Trophoblast cell (in vitro differentiated cells and primary cell): Measurements from ENCODE around the gene NLK.
A peak's percentile ranks its signal among the peaks of the same experiment; 100 is the strongest.

Experiments
- DNase-seq, 2 donors: peaks; one replicate each; pipeline ENCODE4 v3.0.0-alpha.2; 2016
- H2AFZ ChIP-seq: 2 replicates; pipeline ENCODE4 v1.6.1; 2013; ENCODE audit warnings: low read length, moderate library complexity, mild to moderate bottlenecking; ENCODE audit not compliant: insufficient read depth, poor library complexity
- H2AK5ac ChIP-seq: 2 replicates; pipeline ENCODE4 v1.6.1; 2013; ENCODE audit warnings: mild to moderate bottlenecking, low read length
- H2BK120ac ChIP-seq: 2 replicates; pipeline ENCODE4 v1.6.1; 2013; ENCODE audit warnings: low read length, mild to moderate bottlenecking, moderate library complexity; ENCODE audit not compliant: insufficient read depth, poor library complexity
- H2BK12ac ChIP-seq: 2 replicates; pipeline ENCODE4 v1.6.1; 2013; ENCODE audit warnings: mild to moderate bottlenecking, low read length, moderate library complexity
- H2BK5ac ChIP-seq: 2 replicates; pipeline ENCODE4 v1.6.1; 2013; ENCODE audit warnings: low read length, low read depth, moderate library complexity, mild to moderate bottlenecking; ENCODE audit not compliant: poor library complexity
- H3K14ac ChIP-seq: 2 replicates; pipeline ENCODE4 v1.6.1; 2013; ENCODE audit warnings: mild to moderate bottlenecking, low read length
- H3K18ac ChIP-seq: 2 replicates; pipeline ENCODE4 v1.6.1; 2013; ENCODE audit warnings: mild to moderate bottlenecking, low read length
- H3K23ac ChIP-seq: 2 replicates; pipeline ENCODE4 v1.6.1; 2013; ENCODE audit warnings: low read length
- H3K27ac ChIP-seq: 2 replicates; pipeline ENCODE4 v1.5.1; 2013; ENCODE audit warnings: low read depth, mild to moderate bottlenecking, inconsistent platforms, low read length, moderate library complexity
- H3K27me3 ChIP-seq: 2 replicates; pipeline ENCODE4 v1.6.1; 2013; ENCODE audit warnings: inconsistent platforms, mild to moderate bottlenecking, low read length, moderate library complexity; ENCODE audit not compliant: insufficient read depth
- H3K36me3 ChIP-seq, 2 experiments: 1 replicate in 1 of 2; 2 replicates in 1 of 2; pipeline ENCODE4 v1.6.1; 2013; ENCODE audit warnings: low read length in 2 of 2, mild to moderate bottlenecking in 2 of 2, moderate library complexity in 1 of 2; ENCODE audit not compliant: insufficient read depth in 2 of 2, control insufficient read depth in 1 of 2
- H3K4ac ChIP-seq: 2 replicates; pipeline ENCODE4 v1.6.1; 2013; ENCODE audit warnings: low read depth, mild to moderate bottlenecking, low read length, moderate library complexity
- H3K4me1 ChIP-seq, 2 experiments: 1 replicate in 1 of 2; 2 replicates in 1 of 2; pipeline ENCODE4 v1.6.1; 2013; ENCODE audit warnings: low read length in 2 of 2, mild to moderate bottlenecking in 2 of 2, moderate library complexity in 1 of 2; ENCODE audit not compliant: insufficient read depth in 2 of 2, control insufficient read depth in 1 of 2
- H3K4me2 ChIP-seq: 2 replicates; pipeline ENCODE4 v1.6.1; 2013; ENCODE audit warnings: inconsistent platforms, mild to moderate bottlenecking, low read length, moderate library complexity
- H3K4me3 ChIP-seq: 2 replicates; pipeline ENCODE4 v1.5.1; 2013; ENCODE audit warnings: mild to moderate bottlenecking, low read depth, low read length, inconsistent platforms
- H3K79me1 ChIP-seq: one replicate; pipeline ENCODE4 v1.6.1; 2013; ENCODE audit warnings: low read length
- H3K79me2 ChIP-seq: 2 replicates; pipeline ENCODE4 v1.6.1; 2013; ENCODE audit warnings: low read length, mild to moderate bottlenecking; ENCODE audit not compliant: control insufficient read depth, insufficient read depth, poor library complexity
- H3K9ac ChIP-seq: 2 replicates; pipeline ENCODE4 v1.6.1; 2013; ENCODE audit warnings: mild to moderate bottlenecking, low read length
- H3K9me3 ChIP-seq: 2 replicates; pipeline ENCODE4 v1.6.1; 2013; ENCODE audit warnings: low read depth, mild to moderate bottlenecking, control low read depth, inconsistent platforms, low read length; ENCODE audit not compliant: insufficient read depth
- H4K12ac ChIP-seq: 2 replicates; pipeline ENCODE4 v1.6.1; 2013; ENCODE audit warnings: low read depth, mild to moderate bottlenecking, low read length, moderate library complexity
- H4K8ac ChIP-seq: 2 replicates; pipeline ENCODE4 v1.6.1; 2013; ENCODE audit warnings: low read depth, mild to moderate bottlenecking, low read length, moderate library complexity
- H4K91ac ChIP-seq: one replicate; pipeline ENCODE4 v1.6.1; 2013; ENCODE audit warnings: low read depth, mild to moderate bottlenecking, low read length, moderate library complexity
- WGBS: extraction: QIAGEN DNeasy Blood & Tissue Kit; methylation state at CpG from one replicate; pipeline ENCODE4 v1.1.7; 2013; ENCODE audit warnings: missing lambda C conversion rate; ENCODE audit not compliant: insufficient read length, insufficient coverage; ENCODE audit errors: extremely low coverage; 5-methylcytosine and 5-hydroxymethylcytosine counted together

NLK gene

GRCh38 chr17:28169621-28170349 lies 127.3 kb downstream of the NLK start:
- H2AFZ ChIP-seq: no peak overlapping the region
- H4K12ac ChIP-seq: no peak overlapping the region
- no CpG with 5 or more reads among the region's 3 CpGs for WGBS
- no peak overlapping the region for H3K23ac ChIP-seq
- no peak overlapping the region for H3K9ac ChIP-seq
- no peak overlapping the region for H2BK120ac ChIP-seq
- H3K36me3 ChIP-seq: peaks cover 0 to 4% of the 10 kb centered on the region in 2 experiments
- no peak overlapping the region for H3K14ac ChIP-seq
- H4K91ac ChIP-seq: no peak overlapping the region
- no peak for DNase-seq
- H3K18ac ChIP-seq: no peak overlapping the region
- no peak overlapping the region for H2BK5ac ChIP-seq
- no peaks in the 10 kb centered on the region for H3K79me1 ChIP-seq
- no peak overlapping the region for H4K8ac ChIP-seq
- H3K4me3 ChIP-seq: no peak overlapping the region
- H3K4me2 ChIP-seq: no peak overlapping the region
- no peaks in the 10 kb centered on the region for H3K27me3 ChIP-seq
- H2BK12ac ChIP-seq: no peak overlapping the region
- no peaks in the 10 kb centered on the region for H3K9me3 ChIP-seq
- no peak overlapping the region for H3K27ac ChIP-seq
- H3K4me1 ChIP-seq: peaks cover 0 to 6% of the 10 kb centered on the region in 2 experiments
- H3K4ac ChIP-seq: no peak overlapping the region
- no peak overlapping the region for H2AK5ac ChIP-seq
- no peaks in the 10 kb centered on the region for H3K79me2 ChIP-seq

GRCh38 chr17:28170771-28171170 lies 128.3 kb downstream of the NLK start:
- Histone ChIP-seq H3K79me2 (no peaks in the 10 kb centered on the region), H3K18ac (no peak overlapping the region), H3K4me2 (no peak overlapping the region), H2BK120ac (no peak overlapping the region), H3K9ac (no peak overlapping the region), H3K14ac (no peak overlapping the region), H4K91ac (no peak overlapping the region), H2BK12ac (no peak overlapping the region), H2AFZ (no peak overlapping the region), H3K36me3 (peaks cover 0 to 4% of the 10 kb centered on the region in 2 experiments), H3K4me1 (peaks cover 4 to 6% of the 10 kb centered on the region in 2 experiments), H4K8ac (no peak overlapping the region), H3K27me3 (no peaks in the 10 kb centered on the region), H3K9me3 (no peaks in the 10 kb centered on the region), H3K79me1 (no peaks in the 10 kb centered on the region), H3K4me3 (no peak overlapping the region), H3K23ac (no peak overlapping the region), H4K12ac (no peak overlapping the region), H2AK5ac (no peak overlapping the region), H3K27ac (no peak overlapping the region), H3K4ac (no peak overlapping the region), H2BK5ac (no peak overlapping the region)
- no peak for DNase-seq

- Histone ChIP-seq H3K36me3 (no peaks in the 10 kb centered on the region), H3K4me1 (peaks cover 4 to 12% of the 10 kb centered on the region in 2 experiments), H2BK12ac (no peak overlapping the region), H2BK120ac (no peak overlapping the region), H2AK5ac (no peak overlapping the region), H2BK5ac (no peak overlapping the region), H3K27ac (peak overlapping the region; percentile 43), H3K27me3 (no peaks in the 10 kb centered on the region), H3K79me2 (no peaks in the 10 kb centered on the region), H3K4ac (no peak overlapping the region), H3K4me3 (no peak overlapping the region), H4K12ac (no peak overlapping the region), H4K8ac (no peak overlapping the region), H3K79me1 (peaks cover 3% of the 10 kb centered on the region), H3K4me2 (no peak overlapping the region), H4K91ac (no peak overlapping the region), H3K23ac (no peak overlapping the region), H3K18ac (no peak overlapping the region), H3K9ac (no peak overlapping the region), H3K14ac (no peak overlapping the region), H2AFZ (no peak overlapping the region), H3K9me3 (no peaks in the 10 kb centered on the region)
- DNase-seq: no peak
- WGBS: no CpG with 5 or more reads among the region's 3 CpGs
These were observed 130.6 kb downstream of the NLK start for GRCh38 chr17:28173031-28173561.

- H3K4ac ChIP-seq: no peak overlapping the region
- WGBS: no CpG with 5 or more reads among the region's 1 CpG
- no peak overlapping the region for H4K12ac ChIP-seq
- no peak overlapping the region for H3K4me2 ChIP-seq
- no peak overlapping the region for H3K18ac ChIP-seq
- H4K8ac ChIP-seq: no peak overlapping the region
- H3K9ac ChIP-seq: no peak overlapping the region
- no peak overlapping the region for H2BK12ac ChIP-seq
- no peak overlapping the region for H2AK5ac ChIP-seq
- no peak overlapping the region for H3K14ac ChIP-seq
- no peak overlapping the region for H3K23ac ChIP-seq
- H2AFZ ChIP-seq: no peak overlapping the region
- H2BK120ac ChIP-seq: no peak overlapping the region
- H3K4me3 ChIP-seq: no peak overlapping the region
- no peaks in the 10 kb centered on the region for H3K79me2 ChIP-seq
- no peak for DNase-seq
- H4K91ac ChIP-seq: no peak overlapping the region
- no peak overlapping the region for H2BK5ac ChIP-seq
- H3K4me1 ChIP-seq: peaks cover 4 to 13% of the 10 kb centered on the region in 2 experiments
- H3K9me3 ChIP-seq: no peaks in the 10 kb centered on the region
- H3K36me3 ChIP-seq: no peaks in the 10 kb centered on the region
- no peak overlapping the region for H3K27ac ChIP-seq
- H3K79me1 ChIP-seq: peaks cover 3% of the 10 kb centered on the region
- H3K27me3 ChIP-seq: no peaks in the 10 kb centered on the region
These were observed 131.3 kb downstream of the NLK start for GRCh38 chr17:28173801-28174200.
